A673 (cell line): ENCODE data around the gene C1orf35. TPM values are rescaled to one million over a fixed set of nuclear protein-coding genes. Genes with fewer than 3 reads are reported as not detected.

Source experiments
- BruUV-seq: library from RNA; stranded (reverse); fragments of 400-500 nt; replicated peaks from 2 replicates; lab custom pipeline; 2021; lab: Mats Ljungman, UMichigan
- CTCF ChIA-PET: fragments of 300-600 bp; sonication (Branson Sonifier 250); formaldehyde crosslinking; loops from one replicate; lab custom pipeline; 2022; ENCODE audit warnings: antibody characterized with exemption; lab: Charles Lee
- POLR2A ChIA-PET: fragments of 300-600 bp; sonication (Branson Sonifier 250); formaldehyde crosslinking; loops from one replicate; lab custom pipeline; 2022; ENCODE audit warnings: antibody characterized with exemption; ENCODE audit not compliant: low non-redundant PET; lab: Charles Lee
- DNase-seq: peaks from one replicate; pipeline ENCODE4 v3.0.0-alpha.2; 2015; ENCODE audit warnings: low spot score
- H3K27ac ChIP-seq: fragments of 200-600 bp; sonication (generic); 2 replicates; pipeline ENCODE4 v1.5.1; 2016; ENCODE audit warnings: mixed run types, low read depth, mild to moderate bottlenecking, mixed read lengths, antibody characterized with exemption, low read length; ENCODE audit not compliant: poor library complexity, severe bottlenecking
- H3K27me3 ChIP-seq: fragments of 200-600 bp; sonication (generic); replicated peaks from 2 replicates; pipeline ENCODE4 v1.6.1; 2017; ENCODE audit warnings: mixed run types, low read depth, mild to moderate bottlenecking, mixed read lengths, antibody characterized with exemption, low read length; ENCODE audit not compliant: insufficient read depth, poor library complexity
- H3K36me3 ChIP-seq: fragments of 200-600 bp; sonication (generic); 2 replicates; pipeline ENCODE4 v1.6.1; 2016; ENCODE audit warnings: mixed run types, mild to moderate bottlenecking, mixed read lengths, antibody characterized with exemption, low read length; ENCODE audit not compliant: insufficient read depth, poor library complexity, severe bottlenecking
- H3K4me1 ChIP-seq: fragments of 200-600 bp; sonication (generic); 2 replicates; pipeline ENCODE4 v1.6.1; 2017; ENCODE audit warnings: mixed run types, mild to moderate bottlenecking, mixed read lengths, antibody characterized with exemption, low read length; ENCODE audit not compliant: insufficient read depth, poor library complexity, severe bottlenecking
- H3K4me3 ChIP-seq: fragments of 200-600 bp; sonication (generic); 2 replicates; pipeline ENCODE4 v1.5.1; 2016; ENCODE audit warnings: low read depth, mixed run types, mild to moderate bottlenecking, mixed read lengths, low read length; ENCODE audit not compliant: poor library complexity, severe bottlenecking
- H3K9me3 ChIP-seq: fragments of 200-600 bp; sonication (generic); 2 replicates; pipeline ENCODE4 v1.6.1; 2016; ENCODE audit warnings: mixed run types, low read depth, mild to moderate bottlenecking, mixed read lengths, antibody characterized with exemption, low read length; ENCODE audit not compliant: poor library complexity, severe bottlenecking
- EZH2 ChIP-seq: fragments of 200-600 bp; sonication (generic); IDR thresholded peaks from 2 replicates; pipeline ENCODE4 v1.6.1; 2017; ENCODE audit warnings: borderline replicate concordance, low read depth, mild to moderate bottlenecking, mixed read lengths, antibody characterized with exemption, low read length; ENCODE audit not compliant: poor library complexity, severe bottlenecking
- intact Hi-C: fragments of 100-400 bp; cut with micrococcal nuclease; formaldehyde crosslinking; loops from one replicate; pipeline ENCODE4 v1.10.0; 2022; ENCODE audit not compliant: unreplicated experiment
- total RNA-seq: library from RNA; stranded (reverse); gene quantifications from 2 replicates; pipeline ENCODE4 v1.2.3, GENCODE V29; 2021
- TF ChIP-seq, protein P1 (sequence below): fragments of 300-800, 200-600 bp; sonication (generic); conservative IDR thresholded peaks from 2 replicates; pipeline ENCODE4 v1.5.1; 2017; ENCODE audit warnings: low read depth, mild to moderate bottlenecking, antibody characterized with exemption, low read length, moderate library complexity, mixed read lengths

The C1orf35 gene
- total RNA-seq, 1 experiment from 2014 or later, result 27.5 TPM

DNA sequence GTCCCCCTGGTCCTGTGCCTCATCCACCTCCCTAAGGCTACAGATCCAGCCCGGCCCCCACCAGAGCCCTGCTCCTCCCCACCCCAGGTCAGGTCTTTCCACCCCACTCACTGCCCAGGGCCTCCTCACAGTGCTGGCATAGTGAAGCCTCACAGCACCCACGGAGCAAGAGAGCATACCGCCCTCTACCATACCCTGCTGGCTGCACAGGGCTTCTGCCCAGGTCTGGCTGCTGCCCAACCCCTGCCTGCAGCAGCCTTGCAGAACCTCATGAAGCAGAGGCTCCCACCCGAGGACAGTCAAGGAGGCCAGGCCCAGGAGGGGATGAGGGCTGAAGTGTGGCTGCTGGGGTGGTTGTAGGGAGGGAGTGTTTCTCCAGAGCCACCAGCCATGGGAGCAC is 40.3 kb downstream of the C1orf35 start:
- peaks cover 8% of the 10 kb centered on the region for H3K4me1 ChIP-seq
- ChIA-PET POLR2A (no interaction called here), CTCF (no interaction called here)
- TF ChIP-seq EZH2, result no peak
- TF ChIP-seq, protein P1, sequence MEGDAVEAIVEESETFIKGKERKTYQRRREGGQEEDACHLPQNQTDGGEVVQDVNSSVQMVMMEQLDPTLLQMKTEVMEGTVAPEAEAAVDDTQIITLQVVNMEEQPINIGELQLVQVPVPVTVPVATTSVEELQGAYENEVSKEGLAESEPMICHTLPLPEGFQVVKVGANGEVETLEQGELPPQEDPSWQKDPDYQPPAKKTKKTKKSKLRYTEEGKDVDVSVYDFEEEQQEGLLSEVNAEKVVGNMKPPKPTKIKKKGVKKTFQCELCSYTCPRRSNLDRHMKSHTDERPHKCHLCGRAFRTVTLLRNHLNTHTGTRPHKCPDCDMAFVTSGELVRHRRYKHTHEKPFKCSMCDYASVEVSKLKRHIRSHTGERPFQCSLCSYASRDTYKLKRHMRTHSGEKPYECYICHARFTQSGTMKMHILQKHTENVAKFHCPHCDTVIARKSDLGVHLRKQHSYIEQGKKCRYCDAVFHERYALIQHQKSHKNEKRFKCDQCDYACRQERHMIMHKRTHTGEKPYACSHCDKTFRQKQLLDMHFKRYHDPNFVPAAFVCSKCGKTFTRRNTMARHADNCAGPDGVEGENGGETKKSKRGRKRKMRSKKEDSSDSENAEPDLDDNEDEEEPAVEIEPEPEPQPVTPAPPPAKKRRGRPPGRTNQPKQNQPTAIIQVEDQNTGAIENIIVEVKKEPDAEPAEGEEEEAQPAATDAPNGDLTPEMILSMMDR, result no peak
- intact Hi-C loops, result no loop called here
- H3K36me3 ChIP-seq, result no peaks in the 10 kb centered on the region
- no peak overlapping the region for H3K27ac ChIP-seq
- H3K27me3 ChIP-seq, result peaks cover 49% of the 10 kb centered on the region
- no peak overlapping the region for H3K4me3 ChIP-seq
- no peaks in the 10 kb centered on the region for H3K9me3 ChIP-seq
- BruUV-seq, result no TSS peak
- DNase-seq, result no peak

DNA sequence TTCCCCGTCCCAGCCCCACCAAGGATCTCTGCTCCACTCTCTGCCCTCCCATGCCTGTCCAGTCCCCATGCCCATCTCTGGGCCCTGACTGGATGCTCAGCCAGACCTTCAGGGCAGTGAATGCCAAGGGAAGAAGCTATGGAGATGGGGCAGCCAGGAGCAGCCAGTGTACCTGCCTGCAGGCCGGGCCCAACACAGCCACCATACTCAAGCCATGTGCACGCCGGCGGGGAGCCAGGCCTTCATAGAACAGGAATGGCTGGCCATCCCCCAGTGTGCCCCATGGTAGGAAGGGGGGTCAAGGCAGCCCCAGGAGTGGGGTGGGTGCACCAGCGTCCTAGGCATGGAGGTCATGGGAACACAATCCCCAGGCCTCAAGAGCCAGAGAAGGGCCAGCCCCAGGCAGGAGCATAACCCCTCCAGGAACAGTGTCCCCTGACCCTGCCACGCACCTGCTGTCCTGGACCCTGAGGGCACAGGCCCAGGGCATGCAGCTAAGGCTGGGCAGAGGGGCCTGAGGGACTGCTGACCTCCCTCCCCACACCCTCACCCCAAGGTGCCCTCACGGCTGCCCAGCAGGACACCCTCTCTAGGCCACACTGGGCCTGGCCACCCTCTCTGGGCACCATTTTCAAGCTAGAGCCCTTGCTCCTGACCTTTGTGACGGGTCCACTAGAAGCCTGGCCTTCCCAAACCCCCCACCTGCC is 40.9 kb downstream of the C1orf35 start:
- POLR2A ChIA-PET, result no interaction called here
- intact Hi-C loops, result no loop called here

DNA sequence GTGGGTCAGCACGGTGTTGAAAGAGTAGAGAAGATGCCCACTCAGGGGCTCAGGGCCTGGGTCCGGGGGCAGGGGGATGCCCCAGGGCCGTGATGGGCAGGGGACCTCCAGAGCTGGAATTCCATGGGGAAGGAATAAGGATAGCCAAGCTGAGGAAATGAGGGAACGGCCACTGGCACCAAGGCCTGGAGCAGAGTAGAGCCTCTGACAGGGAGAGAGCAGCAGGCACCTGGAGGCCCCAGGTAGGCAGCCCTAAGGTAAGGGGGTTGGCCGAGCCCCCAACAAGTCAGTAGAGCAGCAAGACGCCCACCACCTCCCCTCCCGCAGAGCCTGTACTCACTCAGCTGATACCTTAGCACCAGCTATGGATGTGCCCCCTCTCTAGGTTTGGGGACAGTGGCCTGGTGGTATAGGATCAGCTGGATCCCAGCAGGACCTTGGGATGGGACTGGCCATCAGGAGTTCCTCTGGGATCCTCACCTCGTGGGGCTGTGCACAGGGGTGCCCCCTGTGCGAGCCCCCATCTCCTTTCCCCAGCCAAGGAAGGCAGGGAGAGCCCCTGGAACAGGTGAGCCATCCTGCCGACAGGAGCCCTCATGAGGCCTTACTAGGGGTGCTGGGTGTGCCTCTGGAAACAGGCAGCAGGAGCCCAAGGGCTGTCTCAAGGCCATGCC is 41.6 kb downstream of the C1orf35 start:
- intact Hi-C loops, result no loop called here
- Histone ChIP-seq H3K4me1 (peaks cover 8% of the 10 kb centered on the region), H3K4me3 (no peak overlapping the region), H3K36me3 (no peaks in the 10 kb centered on the region), H3K27me3 (peaks cover 49% of the 10 kb centered on the region), H3K9me3 (no peaks in the 10 kb centered on the region), H3K27ac (no peak overlapping the region)
- no peak for DNase-seq
- TF ChIP-seq EZH2, result no peak
- TF ChIP-seq, protein P1, result no peak
- POLR2A ChIA-PET, result no interaction called here
- no TSS peak for BruUV-seq
- CTCF ChIA-PET, result no interaction called here

More for the DNA sequence above, 40.9 kb downstream of the C1orf35 start:
- peaks cover 8% of the 10 kb centered on the region for H3K4me1 ChIP-seq
- no peak for DNase-seq
- no peak overlapping the region for H3K27ac ChIP-seq
- H3K36me3 ChIP-seq, result no peaks in the 10 kb centered on the region
- no peak for TF ChIP-seq EZH2
- TF ChIP-seq, protein P1, result no peak
- BruUV-seq, result no TSS peak
- CTCF ChIA-PET, result no interaction called here
- no peaks in the 10 kb centered on the region for H3K9me3 ChIP-seq
- H3K27me3 ChIP-seq, result peaks cover 49% of the 10 kb centered on the region
- H3K4me3 ChIP-seq, result no peak overlapping the region
